Measurements from ENCODE around the gene TMEM163. TPM values are rescaled to one million over a fixed set of nuclear protein-coding genes. Genes with fewer than 3 reads are reported as not detected.
A peak's percentile ranks its signal among the peaks of the same experiment; 100 is the strongest.

The TMEM163 gene
- total RNA-seq, 1 donor from 2014 or later: 2.4 TPM

GRCh38 chr2:134412639-134412999 lies 306.2 kb downstream of the TMEM163 start:
- H3K27me3 ChIP-seq (ENCODE audit: control insufficient read depth, insufficient read depth, low read length): no peaks in the 10 kb centered on the region
- DNase-seq (ENCODE audit: low read depth): no peak
- H3K4me3 ChIP-seq (ENCODE audit: low read depth, low read length): no peak overlapping the region
- H3K36me3 ChIP-seq (ENCODE audit: control insufficient read depth, insufficient read depth, low read length): no peaks in the 10 kb centered on the region
- no peak for TF ChIP-seq CTCF (IDR thresholded peaks at IDR 0.05; ENCODE audit: insufficient read depth, low read length, poor library complexity, severe bottlenecking)

GRCh38 chr2:134411828-134412638 lies 306.8 kb downstream of the TMEM163 start:
- DNase-seq (ENCODE audit: low read depth): no peak
- H3K27me3 ChIP-seq (ENCODE audit: control insufficient read depth, insufficient read depth, low read length): no peaks in the 10 kb centered on the region
- H3K4me3 ChIP-seq (ENCODE audit: low read depth, low read length): no peak overlapping the region
- no peaks in the 10 kb centered on the region for H3K36me3 ChIP-seq (ENCODE audit: control insufficient read depth, insufficient read depth, low read length)
- TF ChIP-seq CTCF (IDR thresholded peaks at IDR 0.05; ENCODE audit: insufficient read depth, low read length, poor library complexity, severe bottlenecking): peak; percentile 80

GRCh38 chr2:134411279-134411827 lies 307.4 kb downstream of the TMEM163 start:
- DNase-seq (ENCODE audit: low read depth): no peak
- Histone ChIP-seq H3K36me3 (ENCODE audit: control insufficient read depth, insufficient read depth, low read length) (no peaks in the 10 kb centered on the region), H3K27me3 (ENCODE audit: control insufficient read depth, insufficient read depth, low read length) (no peaks in the 10 kb centered on the region), H3K4me3 (ENCODE audit: low read depth, low read length) (no peak overlapping the region)
- no peak for TF ChIP-seq CTCF (IDR thresholded peaks at IDR 0.05; ENCODE audit: insufficient read depth, low read length, poor library complexity, severe bottlenecking)

- no peaks in the 10 kb centered on the region for H3K36me3 ChIP-seq (ENCODE audit: control insufficient read depth, insufficient read depth, low read length)
- TF ChIP-seq CTCF (IDR thresholded peaks at IDR 0.05; ENCODE audit: insufficient read depth, low read length, poor library complexity, severe bottlenecking): no peak
- H3K4me3 ChIP-seq (ENCODE audit: low read depth, low read length): no peak overlapping the region
- H3K27me3 ChIP-seq (ENCODE audit: control insufficient read depth, insufficient read depth, low read length): no peaks in the 10 kb centered on the region
- no peak for DNase-seq (ENCODE audit: low read depth)
Observed at GRCh38 chr2:134410831-134411231, 308.0 kb downstream of the TMEM163 start.

- no peak for TF ChIP-seq CTCF (IDR thresholded peaks at IDR 0.05; ENCODE audit: insufficient read depth, low read length, poor library complexity, severe bottlenecking)
- Histone ChIP-seq H3K4me3 (ENCODE audit: low read depth, low read length) (no peak overlapping the region), H3K36me3 (ENCODE audit: control insufficient read depth, insufficient read depth, low read length) (no peaks in the 10 kb centered on the region), H3K27me3 (ENCODE audit: control insufficient read depth, insufficient read depth, low read length) (no peaks in the 10 kb centered on the region)
- no peak for DNase-seq (ENCODE audit: low read depth)
Observed at GRCh38 chr2:134410006-134410405, 308.8 kb downstream of the TMEM163 start.

Measured in kidney epithelial cell (primary cell).